Adrenal gland (tissue), 5 donors: Measurements from ENCODE around the gene KIF26B.

Source experiments
- CTCF ChIP-seq, 6 experiments: fragments of 450-650 bp in 4 of 6; fragments of 200-600 bp in 2 of 6; sonication (generic) in 1 of 6; IDR thresholded peaks; 1 replicate in 5 of 6; 2 replicates in 1 of 6; pipeline versions ENCODE4 v1.5.1 to v1.8.0; 2016 to 2021; ENCODE audit warnings: antibody characterized with exemption in 6 of 6, mild to moderate bottlenecking in 2 of 6, moderate library complexity in 1 of 6
- POLR2A ChIP-seq, 2 donors: fragments of 450-650 bp; IDR thresholded peaks; one replicate each; pipeline ENCODE4 v1.6.1; 2017; ENCODE audit warnings: antibody characterized with exemption in 2 of 2, mild to moderate bottlenecking in 2 of 2, moderate library complexity in 1 of 2
- donor health status: DM: no; HTN: no; CAD: no.

DNA sequence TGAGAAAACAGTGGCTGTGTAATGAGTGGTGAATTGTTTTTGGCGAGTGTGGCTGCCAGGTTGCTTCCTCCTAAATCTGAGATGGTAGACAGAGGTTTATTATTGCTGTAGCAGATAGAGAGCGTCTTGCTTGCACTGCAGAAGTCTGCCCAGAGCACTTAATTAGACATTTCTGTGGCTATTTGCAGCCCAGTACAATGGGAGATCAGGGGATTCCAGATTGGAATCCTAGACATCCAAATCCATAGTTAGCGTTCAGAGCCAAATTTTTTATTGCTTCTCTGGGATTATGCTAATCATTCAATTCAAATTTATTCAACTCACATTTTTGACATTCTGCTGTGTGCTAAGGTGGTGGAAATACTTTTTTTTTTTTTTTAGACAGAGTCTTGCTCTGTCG, 30.0 kb downstream of the KIF26B start:
- TF ChIP-seq CTCF (IDR thresholded peaks at IDR 0.05) (no peak), POLR2A (IDR thresholded peaks at IDR 0.05) (no peak)
